ENCODE results near the gene FNDC8. TPM values are rescaled to one million over a fixed set of nuclear protein-coding genes. Genes with fewer than 3 reads are reported as not detected.
"Not testable (repeated sequence)": the region's sequence is repeated elsewhere in the genome, so short reads cannot be mapped to it uniquely, and the experiment has no call there.

The FNDC8 gene
- total and polyA plus RNA-seq, 2 experiments from 2014 or later: not detected

DNA sequence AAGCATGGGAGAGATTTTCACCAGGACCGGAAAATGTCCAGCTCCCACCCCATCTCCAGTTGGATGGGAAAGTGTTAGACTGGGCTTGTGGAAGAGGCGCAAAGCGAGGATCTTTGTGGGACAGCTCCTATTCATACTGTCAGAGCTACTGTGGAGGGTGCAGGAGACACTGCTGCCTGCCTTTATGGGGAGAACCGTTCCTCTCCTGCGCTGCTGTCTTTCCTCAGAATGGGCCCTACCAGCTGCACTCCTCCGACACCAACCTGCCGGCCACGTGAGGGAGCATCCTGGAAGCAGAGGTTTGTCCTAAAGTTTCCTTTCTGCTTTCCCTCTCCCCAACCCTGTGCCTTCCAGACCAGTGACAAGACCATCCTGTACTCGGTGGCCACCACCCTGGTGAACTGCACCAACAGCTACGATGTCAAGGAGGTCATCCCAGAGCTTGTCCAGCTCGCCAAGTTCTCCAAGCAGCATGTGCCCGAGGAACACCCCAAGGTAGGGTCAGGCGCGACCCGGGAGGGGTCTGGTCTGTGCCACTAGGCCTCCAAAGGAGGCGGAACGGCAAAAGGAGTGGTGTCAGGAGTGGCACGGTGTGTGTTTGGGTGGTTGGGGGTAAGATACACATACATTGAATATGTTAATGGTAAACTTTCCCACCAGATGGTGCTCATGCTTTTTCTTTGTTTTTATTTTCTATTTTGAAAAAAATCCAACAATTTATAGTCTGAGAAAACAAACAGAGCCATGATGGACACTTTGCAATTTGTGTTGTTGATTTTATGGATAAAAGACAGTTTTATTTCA is 49.8 kb downstream of the FNDC8 start:
- DNase-seq (ENCODE audit: low spot score): no peak
- Histone ChIP-seq H3K4me2 (no peak overlapping the region), H3K4me3 (no peak overlapping the region), H4K20me1 (ENCODE audit: insufficient read depth, poor library complexity, severe bottlenecking) (no peaks in the 10 kb centered on the region), H3K4me1 (ENCODE audit: insufficient read depth) (no peaks in the 10 kb centered on the region), H3K79me2 (no peaks in the 10 kb centered on the region), H2AFZ (no peak overlapping the region), H3K27ac (no peak overlapping the region), H3K9me3 (ENCODE audit: low read depth) (no peaks in the 10 kb centered on the region), H3K27me3 (peaks cover 3% of the 10 kb centered on the region), H3K36me3 (replicated peaks; ENCODE audit: insufficient read depth, low read depth) (no peaks in the 10 kb centered on the region), H3K9me2 (replicated peaks; ENCODE audit: insufficient read depth) (no peaks in the 10 kb centered on the region)
- no peak for TF ChIP-seq CTCF (IDR thresholded peaks at IDR 0.05; ENCODE audit: poor library complexity)
- TF ChIP-seq EZH2phosphoT487 (IDR thresholded peaks at IDR 0.05; ENCODE audit: low read depth, severe bottlenecking, unreplicated experiment): no peak
- no peak for TF ChIP-seq EZH2 (IDR thresholded peaks at IDR 0.05; ENCODE audit: borderline replicate concordance)
- 86% methylated on average over 18 of the region's 18 CpGs for WGBS (ENCODE audit: low lambda C conversion rate, missing lambda C conversion rate)

- no peaks in the 10 kb centered on the region for H3K9me3 ChIP-seq (ENCODE audit: low read depth)
- no peaks in the 10 kb centered on the region for H3K4me1 ChIP-seq (ENCODE audit: insufficient read depth)
- H3K9me2 ChIP-seq (replicated peaks; ENCODE audit: insufficient read depth): no peaks in the 10 kb centered on the region
- no peak overlapping the region for H3K4me2 ChIP-seq
- no peak overlapping the region for H3K27ac ChIP-seq
- H2AFZ ChIP-seq: no peak overlapping the region
- TF ChIP-seq CTCF (IDR thresholded peaks at IDR 0.05; ENCODE audit: poor library complexity) (no peak), EZH2phosphoT487 (IDR thresholded peaks at IDR 0.05; ENCODE audit: low read depth, severe bottlenecking, unreplicated experiment) (no peak), EZH2 (IDR thresholded peaks at IDR 0.05; ENCODE audit: borderline replicate concordance) (no peak)
- 67% methylated on average over 2 of the region's 2 CpGs for WGBS (ENCODE audit: low lambda C conversion rate, missing lambda C conversion rate)
- no peak for DNase-seq (ENCODE audit: low spot score)
- no peaks in the 10 kb centered on the region for H3K79me2 ChIP-seq
- H3K36me3 ChIP-seq (replicated peaks; ENCODE audit: insufficient read depth, low read depth): no peaks in the 10 kb centered on the region
- H4K20me1 ChIP-seq (ENCODE audit: insufficient read depth, poor library complexity, severe bottlenecking): no peaks in the 10 kb centered on the region
- no peak overlapping the region for H3K4me3 ChIP-seq
- H3K27me3 ChIP-seq: peaks cover 3% of the 10 kb centered on the region
Measured at GRCh38 chr17:35171834-35172233, 50.4 kb downstream of the FNDC8 start.

GRCh38 chr17:35172321-35172720 is 50.9 kb downstream of the FNDC8 start:
- DNase-seq (ENCODE audit: low spot score); H3K4me3 ChIP-seq; H3K36me3 ChIP-seq (replicated peaks; ENCODE audit: insufficient read depth, low read depth); H3K79me2 ChIP-seq; H2AFZ ChIP-seq; H3K27me3 ChIP-seq; H3K27ac ChIP-seq; H3K4me2 ChIP-seq; H3K4me1 ChIP-seq (ENCODE audit: insufficient read depth); H3K9me2 ChIP-seq (replicated peaks; ENCODE audit: insufficient read depth); H4K20me1 ChIP-seq (ENCODE audit: insufficient read depth, poor library complexity, severe bottlenecking); H3K9me3 ChIP-seq (ENCODE audit: low read depth): not testable (repeated sequence)
- WGBS (ENCODE audit: low lambda C conversion rate, missing lambda C conversion rate): 87% methylated on average over 3 of the region's 3 CpGs

DNA sequence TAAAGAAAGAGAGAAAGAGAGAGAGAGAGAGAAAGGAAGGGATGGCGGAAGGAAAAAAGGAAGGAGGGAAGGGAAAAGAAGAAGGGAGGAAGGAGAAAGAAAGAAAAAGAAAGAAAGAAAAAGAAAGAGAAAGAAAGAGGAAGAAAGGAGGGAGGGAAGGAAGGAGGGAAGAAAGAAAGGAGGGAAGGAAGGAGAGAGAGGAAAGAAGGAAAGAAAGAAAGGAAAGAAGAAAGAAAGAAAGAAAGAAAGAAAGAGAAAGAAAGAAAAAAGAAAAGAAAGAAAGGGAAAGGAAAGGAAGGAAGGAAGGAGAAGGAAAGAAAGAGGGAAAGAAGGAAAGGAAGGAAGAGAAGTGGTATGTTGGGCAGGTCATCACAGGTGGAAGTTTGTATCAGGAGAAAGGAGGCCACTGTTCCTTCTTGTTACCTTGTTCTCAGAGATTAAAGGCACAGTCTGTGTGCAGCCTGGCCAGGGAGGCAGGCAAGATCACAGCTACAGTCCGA is 53.5 kb downstream of the FNDC8 start:
- H3K79me2 ChIP-seq: no peaks in the 10 kb centered on the region
- no peaks in the 10 kb centered on the region for H3K4me1 ChIP-seq (ENCODE audit: insufficient read depth)
- H3K27ac ChIP-seq: no peak overlapping the region
- DNase-seq (ENCODE audit: low spot score): no peak
- H3K27me3 ChIP-seq: peaks cover 3% of the 10 kb centered on the region
- H2AFZ ChIP-seq: no peak overlapping the region
- 93% methylated on average over 1 of the region's 2 CpGs for WGBS (ENCODE audit: low lambda C conversion rate, missing lambda C conversion rate)
- H3K4me3 ChIP-seq: no peak overlapping the region
- no peaks in the 10 kb centered on the region for H3K9me3 ChIP-seq (ENCODE audit: low read depth)
- no peaks in the 10 kb centered on the region for H4K20me1 ChIP-seq (ENCODE audit: insufficient read depth, poor library complexity, severe bottlenecking)
- no peaks in the 10 kb centered on the region for H3K36me3 ChIP-seq (replicated peaks; ENCODE audit: insufficient read depth, low read depth)
- no peaks in the 10 kb centered on the region for H3K9me2 ChIP-seq (replicated peaks; ENCODE audit: insufficient read depth)
- H3K4me2 ChIP-seq: no peak overlapping the region
- no peak for TF ChIP-seq EZH2phosphoT487 (IDR thresholded peaks at IDR 0.05; ENCODE audit: low read depth, severe bottlenecking, unreplicated experiment)
- TF ChIP-seq CTCF (IDR thresholded peaks at IDR 0.05; ENCODE audit: poor library complexity): no peak
- no peak for TF ChIP-seq EZH2 (IDR thresholded peaks at IDR 0.05; ENCODE audit: borderline replicate concordance)

Measured in hepatocyte (in vitro differentiated cells).